Effector memory CD4-positive, alpha-beta T cell (primary cell): ENCODE results near the gene MYADML2.
"Not testable (repeated sequence)": the region's sequence is repeated elsewhere in the genome, so short reads cannot be mapped to it uniquely, and the experiment has no call there.

Source experiments
- DNase-seq, 3 donors: peaks; one replicate each; pipeline ENCODE4 v3.0.0-alpha.2; 2020
- H3K27ac ChIP-seq: 2 replicates; pipeline ENCODE4 v1.7.0; 2013; ENCODE audit warnings: mild to moderate bottlenecking, low read length, moderate library complexity; ENCODE audit not compliant: insufficient read depth, poor library complexity, severe bottlenecking
- H3K27me3 ChIP-seq: replicated peaks from 2 replicates; pipeline ENCODE4 v1.7.0; 2013; ENCODE audit warnings: mild to moderate bottlenecking, low read length; ENCODE audit not compliant: insufficient read depth, control insufficient read depth, poor library complexity, severe bottlenecking
- H3K36me3 ChIP-seq: 2 replicates; pipeline ENCODE4 v1.7.0; 2013; ENCODE audit warnings: mild to moderate bottlenecking, low read length, moderate library complexity; ENCODE audit not compliant: control insufficient read depth, insufficient read depth
- H3K4me1 ChIP-seq: 2 replicates; pipeline ENCODE4 v1.7.0; 2013; ENCODE audit warnings: low read length, mild to moderate bottlenecking; ENCODE audit not compliant: control insufficient read depth, insufficient read depth, poor library complexity, severe bottlenecking
- H3K4me3 ChIP-seq: 2 replicates; pipeline ENCODE4 v1.7.0; 2013; ENCODE audit warnings: low read length, low read depth, mild to moderate bottlenecking; ENCODE audit not compliant: insufficient read depth, poor library complexity, severe bottlenecking
- H3K9me3 ChIP-seq: 2 replicates; pipeline ENCODE4 v1.7.0; 2013; ENCODE audit warnings: mild to moderate bottlenecking, low read length, moderate library complexity; ENCODE audit not compliant: control insufficient read depth

MYADML2 gene

GRCh38 chr17:81987161-81987770 lies 40.2 kb upstream of the MYADML2 start:
- Histone ChIP-seq H3K36me3 (peaks cover 24% of the 10 kb centered on the region), H3K9me3 (no peaks in the 10 kb centered on the region), H3K4me3 (no peak overlapping the region), H3K4me1 (no peaks in the 10 kb centered on the region), H3K27ac (no peak overlapping the region), H3K27me3 (no peaks in the 10 kb centered on the region)
- no peak for DNase-seq

- Histone ChIP-seq H3K9me3 (no peaks in the 10 kb centered on the region), H3K27me3 (no peaks in the 10 kb centered on the region), H3K36me3 (peaks cover 24% of the 10 kb centered on the region), H3K4me1 (no peaks in the 10 kb centered on the region), H3K4me3 (no peak overlapping the region), H3K27ac (no peak overlapping the region)
- DNase-seq = no peak
These were observed 39.6 kb upstream of the MYADML2 start for GRCh38 chr17:81986606-81987005.

- no peak for DNase-seq
- Histone ChIP-seq H3K27me3 (no peaks in the 10 kb centered on the region), H3K4me1 (peaks cover 12% of the 10 kb centered on the region), H3K36me3 (peaks cover 24% of the 10 kb centered on the region), H3K4me3 (no peak overlapping the region), H3K27ac (no peak overlapping the region), H3K9me3 (no peaks in the 10 kb centered on the region)
These were observed 37.9 kb upstream of the MYADML2 start for GRCh38 chr17:81984773-81985410.

- no peak for DNase-seq
- no peak overlapping the region for H3K4me3 ChIP-seq
- H3K4me1 ChIP-seq = peaks cover 14% of the 10 kb centered on the region
- no peak overlapping the region for H3K27ac ChIP-seq
- H3K36me3 ChIP-seq = peaks cover 24% of the 10 kb centered on the region
- no peaks in the 10 kb centered on the region for H3K27me3 ChIP-seq
- no peaks in the 10 kb centered on the region for H3K9me3 ChIP-seq
These were observed 36.8 kb upstream of the MYADML2 start for GRCh38 chr17:81983639-81984373.

- Histone ChIP-seq H3K4me1 (peaks cover 20% of the 10 kb centered on the region), H3K36me3 (peaks cover 24% of the 10 kb centered on the region), H3K9me3 (no peaks in the 10 kb centered on the region), H3K27ac (no peak overlapping the region), H3K27me3 (no peaks in the 10 kb centered on the region), H3K4me3 (no peak overlapping the region)
- no peak for DNase-seq
These were observed 36.1 kb upstream of the MYADML2 start for GRCh38 chr17:81983011-81983638.

- H3K27me3 ChIP-seq, H3K27ac ChIP-seq, H3K4me3 ChIP-seq, DNase-seq, H3K9me3 ChIP-seq: not testable (repeated sequence)
- H3K36me3 ChIP-seq = peaks cover 18% of the 10 kb centered on the region
- peaks cover 29% of the 10 kb centered on the region for H3K4me1 ChIP-seq
These were observed 34.5 kb upstream of the MYADML2 start for GRCh38 chr17:81981511-81981910.

- DNase-seq = no peak
- Histone ChIP-seq H3K36me3 (peaks cover 17% of the 10 kb centered on the region), H3K4me3 (no peak overlapping the region), H3K27me3 (no peaks in the 10 kb centered on the region), H3K9me3 (no peaks in the 10 kb centered on the region), H3K27ac (no peak overlapping the region), H3K4me1 (peaks cover 32% of the 10 kb centered on the region)
These were observed 33.8 kb upstream of the MYADML2 start for GRCh38 chr17:81980707-81981343.

GRCh38 chr17:81980122-81980521 lies 33.1 kb upstream of the MYADML2 start:
- Histone ChIP-seq H3K27me3 (no peaks in the 10 kb centered on the region), H3K36me3 (peaks cover 11% of the 10 kb centered on the region), H3K27ac (no peak overlapping the region), H3K9me3 (no peaks in the 10 kb centered on the region), H3K4me1 (peaks cover 32% of the 10 kb centered on the region), H3K4me3 (no peak overlapping the region)
- no peak for DNase-seq

GRCh38 chr17:81978524-81979298 lies 31.7 kb upstream of the MYADML2 start:
- Histone ChIP-seq H3K4me1 (peaks cover 32% of the 10 kb centered on the region), H3K27ac (no peak overlapping the region), H3K27me3 (no peaks in the 10 kb centered on the region), H3K4me3 (no peak overlapping the region), H3K36me3 (no peaks in the 10 kb centered on the region), H3K9me3 (no peaks in the 10 kb centered on the region)
- no peak for DNase-seq
